Testis (tissue), 3 donors: ENCODE measurements around the gene GLG1. TPM values are rescaled to one million over a fixed set of nuclear protein-coding genes. Genes with fewer than 3 reads are reported as not detected.

Experiments
- DNase-seq: peaks from one replicate; pipeline ENCODE4 v3.0.0-alpha.2; 2019
- H3K27ac ChIP-seq, 2 donors: fragments of 200-600 bp; sonication (generic); one replicate each; pipeline ENCODE4 v1.5.1; 2019
- H3K27me3 ChIP-seq: fragments of 200-600 bp; sonication (generic); one replicate; pipeline ENCODE4 v1.5.1; 2019
- H3K36me3 ChIP-seq: fragments of 200-600 bp; sonication (generic); one replicate; pipeline ENCODE4 v1.5.1; 2017; ENCODE audit warnings: low read depth; ENCODE audit errors: missing control alignments
- H3K4me1 ChIP-seq: fragments of 200-600 bp; sonication (generic); one replicate; pipeline ENCODE4 v1.5.1; 2019
- H3K4me3 ChIP-seq, 2 donors: fragments of 200-600 bp; sonication (generic); one replicate each; pipeline ENCODE4 v1.5.1; 2017 to 2019
- H3K9me3 ChIP-seq: fragments of 200-600 bp; sonication (generic); one replicate; pipeline ENCODE4 v1.5.1; 2017
- CTCF ChIP-seq, 3 experiments: fragments of 450-650 bp in 2 of 3; fragments of 200-600 bp in 1 of 3; sonication (generic) in 1 of 3; IDR thresholded peaks; one replicate each; pipeline ENCODE4 v1.5.1; 2016 to 2019; ENCODE audit warnings: antibody characterized with exemption in 3 of 3, mild to moderate bottlenecking in 2 of 3, moderate library complexity in 1 of 3
- POLR2A ChIP-seq: fragments of 450-650 bp; IDR thresholded peaks from one replicate; pipeline ENCODE4 v1.6.1; 2017; ENCODE audit warnings: antibody characterized with exemption, mild to moderate bottlenecking, moderate library complexity
- WGBS, 2 donors: methylation state at CpG; one replicate each; pipeline ENCODE4 v1.1.5; 2018; 5-methylcytosine and 5-hydroxymethylcytosine counted together
- intact Hi-C: fragments of 100-400 bp; cut with DNase I; formaldehyde crosslinking; loops from one replicate; pipeline ENCODE4 v1.15.1; 2023; ENCODE audit warnings: low total_unique reads
- polyA plus RNA-seq: library from polyadenylated mRNA; stranded (reverse); fragments of 350-450 nt; fragmentation: Illumina TruSeq; extraction: RNeasy Lipid Tissue Mini Kit (QIAGEN cat#74804); gene quantifications from one replicate; pipeline ENCODE4 v1.2.3, GENCODE V29; 2014; ENCODE audit warnings: low read depth, low replicate concordance; ENCODE audit not compliant: insufficient read depth
- total RNA-seq, 2 donors: library from RNA; depleted of rRNA; stranded (reverse); fragments of >200 nt; gene quantifications; one replicate each; pipeline ENCODE4 v1.2.3, GENCODE V29; 2016

The GLG1 gene
- total and polyA plus RNA-seq, 3 donors from 2014 or later = 151 to 268 (median 206) TPM

- no peak overlapping the region for H3K4me3 ChIP-seq
- no peaks in the 10 kb centered on the region for H3K4me1 ChIP-seq
- intact Hi-C loops = no loop called here
- TF ChIP-seq CTCF (IDR thresholded peaks at IDR 0.05) (no peak), POLR2A (no peak)
- no peaks in the 10 kb centered on the region for H3K9me3 ChIP-seq
- DNase-seq = no peak
- H3K27me3 ChIP-seq = no peaks in the 10 kb centered on the region
- H3K27ac ChIP-seq = no peak overlapping the region
- 86 to 90% methylated on average over 1 of the region's 1 CpG for WGBS, 2 donors
- H3K36me3 ChIP-seq = no peaks in the 10 kb centered on the region
Measured at GRCh38 chr16:74474416-74474815, 132.5 kb downstream of the GLG1 start.

- TF ChIP-seq POLR2A (no peak), CTCF (IDR thresholded peaks at IDR 0.05) (no peak)
- no peak overlapping the region for H3K4me3 ChIP-seq
- H3K4me1 ChIP-seq = no peaks in the 10 kb centered on the region
- no peak overlapping the region for H3K27ac ChIP-seq
- DNase-seq = no peak
- WGBS, 2 donors = 67 to 70% methylated on average over 3 of the region's 3 CpGs
- no peaks in the 10 kb centered on the region for H3K36me3 ChIP-seq
- intact Hi-C loops = no loop called here
- H3K9me3 ChIP-seq = no peaks in the 10 kb centered on the region
- no peaks in the 10 kb centered on the region for H3K27me3 ChIP-seq
Measured at GRCh38 chr16:74472540-74472939, 134.4 kb downstream of the GLG1 start.

DNA sequence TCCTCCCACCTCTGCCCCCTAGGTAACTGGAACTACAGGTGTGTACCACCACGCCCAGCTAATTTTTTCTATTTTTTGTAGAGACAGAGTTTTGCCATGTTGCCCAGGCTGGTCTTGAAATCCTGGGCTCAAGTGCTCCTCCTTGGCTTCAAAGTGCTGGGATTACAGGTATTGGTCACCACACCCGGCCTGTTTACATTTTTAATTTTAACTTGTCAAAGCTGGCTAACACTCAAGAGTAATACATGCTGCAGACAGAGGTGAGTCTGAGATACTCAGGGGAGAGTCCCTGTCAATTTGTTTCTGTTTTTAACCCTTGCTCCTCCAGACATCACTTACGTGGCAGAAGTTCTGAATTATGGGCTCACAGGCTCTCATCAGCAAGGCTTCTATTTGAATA is 134.9 kb downstream of the GLG1 start:
- no peak for DNase-seq
- intact Hi-C loops = no loop called here
- Histone ChIP-seq H3K4me3 (no peak overlapping the region), H3K9me3 (no peaks in the 10 kb centered on the region), H3K4me1 (no peaks in the 10 kb centered on the region), H3K36me3 (no peaks in the 10 kb centered on the region), H3K27ac (no peak overlapping the region), H3K27me3 (no peaks in the 10 kb centered on the region)
- TF ChIP-seq CTCF (IDR thresholded peaks at IDR 0.05) = no peak
- no peak for TF ChIP-seq POLR2A
- 88 to 96% methylated on average over 3 of the region's 3 CpGs for WGBS, 2 donors

- 78 to 88% methylated on average over 5 to 6 of the region's 6 CpGs for WGBS, 2 donors
- intact Hi-C loops = no loop called here
- no peaks in the 10 kb centered on the region for H3K36me3 ChIP-seq
Measured at GRCh38 chr16:74469946-74470478, 136.9 kb downstream of the GLG1 start.

More at GRCh38 chr16:74469946-74470478, 136.9 kb downstream of the GLG1 start:
- H3K27me3 ChIP-seq = no peaks in the 10 kb centered on the region
- no peak for DNase-seq
- no peak overlapping the region for H3K4me3 ChIP-seq
- no peaks in the 10 kb centered on the region for H3K4me1 ChIP-seq
- TF ChIP-seq POLR2A (no peak), CTCF (IDR thresholded peaks at IDR 0.05) (no peak)
- no peaks in the 10 kb centered on the region for H3K9me3 ChIP-seq
- H3K27ac ChIP-seq = no peak overlapping the region
